ENCODE data around the gene GABRG3. TPM values are rescaled to one million over a fixed set of nuclear protein-coding genes. Genes with fewer than 3 reads are reported as not detected.

GABRG3 gene
- total and polyA plus RNA-seq, 2 donors (not counting 3 experiments of a cell fraction or from before 2014, with no cell fraction given) = not detected

GRCh38 chr15:27473845-27474244 lies 502.9 kb downstream of the GABRG3 start:
- no peak for DNase-seq (ENCODE audit: low read depth, low spot score)
- Histone ChIP-seq H2AFZ (ENCODE audit: low read depth, low read length) (no peak overlapping the region), H3K27me3 (ENCODE audit: control insufficient read depth in 2 of 2, insufficient read depth in 2 of 2, low read length in 2 of 2) (no peaks in the 10 kb centered on the region), H3K9me3 (replicated peaks; ENCODE audit: control insufficient read depth, insufficient read depth, low read length) (peaks cover 7% of the 10 kb centered on the region), H4K20me1 (replicated peaks; ENCODE audit: control insufficient read depth, extremely low read depth, insufficient read depth, low read length) (no peaks in the 10 kb centered on the region), H3K4me1 (ENCODE audit: control insufficient read depth, extremely low read depth, insufficient read depth, low read length) (no peaks in the 10 kb centered on the region), H3K9ac (replicated peaks; ENCODE audit: extremely low read depth, insufficient read depth, low read length) (no peak overlapping the region), H3K36me3 (ENCODE audit: control insufficient read depth in 2 of 2, extremely low read depth in 1 of 2, insufficient read depth in 2 of 2, low read length in 2 of 2) (no peaks in the 10 kb centered on the region), H3K4me3 (replicated peaks in 1 of 3; ENCODE audit: insufficient read depth in 1 of 3, low read depth in 1 of 3, low read length in 3 of 3) (no peak overlapping the region), H3K9me1 (replicated peaks; ENCODE audit: control insufficient read depth, extremely low read depth, insufficient read depth, low read length) (no peaks in the 10 kb centered on the region), H3K27ac (ENCODE audit: insufficient read depth, low read depth, low read length) (no peak overlapping the region), H3K4me2 (ENCODE audit: insufficient read depth, low read length) (no peak overlapping the region), H3K79me2 (ENCODE audit: control insufficient read depth, insufficient read depth, low read length) (no peaks in the 10 kb centered on the region)
- FAIRE-seq = no peak
- dilution Hi-C loops (cut with MboI; ENCODE audit: extremely low pct_ligation_motif_present, low sequenced_read_pairs) = no loop called here
- intact Hi-C loops (cut with micrococcal nuclease) = no loop called here
- ChIA-PET CTCF (no interaction called here), POLR2A (no interaction called here)
- BruUV-seq (replicated peaks) = no TSS peak
- TF ChIP-seq CTCF (IDR thresholded peaks at IDR 0.05; ENCODE audit: extremely low read depth in 1 of 2, insufficient read depth in 1 of 2, low read depth in 1 of 2, low read length in 2 of 2) = no peak
- no peak for TF ChIP-seq FOS (IDR thresholded peaks at IDR 0.05; ENCODE audit: borderline replicate concordance, insufficient read depth, low read length)
- TF ChIP-seq MAX (IDR thresholded peaks at IDR 0.05; ENCODE audit: insufficient read depth, insufficient read length) = no peak
- no peak for TF ChIP-seq JUN (IDR thresholded peaks at IDR 0.05; ENCODE audit: borderline replicate concordance, insufficient read depth, insufficient read length, low read depth)
- no peak for TF ChIP-seq POLR2A (IDR thresholded peaks at IDR 0.05; ENCODE audit: low read depth, low read length)
- no peak for TF ChIP-seq POLR2AphosphoS5 (IDR thresholded peaks at IDR 0.05; ENCODE audit: insufficient read depth, low read depth, low read length)
- no peak for TF ChIP-seq EZH2 (IDR thresholded peaks at IDR 0.05; ENCODE audit: borderline replicate concordance, low read depth, low read length, severe bottlenecking)
- TF ChIP-seq MYC (IDR thresholded peaks at IDR 0.05; ENCODE audit: low read depth, low read length) = no peak

Measured in endothelial cell of umbilical vein (primary cell).